Left ventricle myocardium inferior (tissue), 1 donor: ENCODE results near the gene FITM1. TPM values are rescaled to one million over a fixed set of nuclear protein-coding genes. Genes with fewer than 3 reads are reported as not detected.

Experiments
- DNase-seq: peaks from one replicate; pipeline ENCODE4 v3.0.0-alpha.2; 2020
- H3K27ac ChIP-seq: fragments of 200-600 bp; replicated peaks from 2 replicates; pipeline ENCODE4 v1.8.0; 2021
- H3K27me3 ChIP-seq: fragments of 200-600 bp; 2 replicates; pipeline ENCODE4 v1.8.0; 2021; ENCODE audit warnings: low read depth
- H3K36me3 ChIP-seq: fragments of 200-600 bp; 2 replicates; pipeline ENCODE4 v1.8.0; 2021
- H3K4me1 ChIP-seq: fragments of 200-600 bp; 2 replicates; pipeline ENCODE4 v1.8.0; 2021
- H3K4me3 ChIP-seq: fragments of 200-600 bp; 2 replicates; pipeline ENCODE4 v1.8.0; 2021; ENCODE audit warnings: mild to moderate bottlenecking, moderate library complexity
- H3K9me3 ChIP-seq: fragments of 200-600 bp; replicated peaks from 2 replicates; pipeline ENCODE4 v1.8.0; 2021
- intact Hi-C: fragments of 100-400 bp; cut with micrococcal nuclease; formaldehyde crosslinking; loops from one replicate; pipeline ENCODE4 v1.11.0; 2022
- total RNA-seq: library from RNA; stranded (reverse); fragmentation: NEBNext Ultra II Directional; extraction: Animal tissue kit (Norgen Biotek cat#: 25700); gene quantifications from one replicate; pipeline ENCODE4 v1.2.1, GENCODE V29; 2021
- TF ChIP-seq, protein P1 (sequence below): fragments of 200-600 bp; IDR thresholded peaks from 2 replicates; pipeline ENCODE4 v1.8.0; 2021; ENCODE audit warnings: antibody characterized with exemption, mild to moderate bottlenecking, borderline replicate concordance
- donor health status: DM: no; HTN: yes; CAD: no; lungs with severe emphysema.

The FITM1 gene
- total RNA-seq, 1 donor from 2014 or later = 148 TPM

DNA sequence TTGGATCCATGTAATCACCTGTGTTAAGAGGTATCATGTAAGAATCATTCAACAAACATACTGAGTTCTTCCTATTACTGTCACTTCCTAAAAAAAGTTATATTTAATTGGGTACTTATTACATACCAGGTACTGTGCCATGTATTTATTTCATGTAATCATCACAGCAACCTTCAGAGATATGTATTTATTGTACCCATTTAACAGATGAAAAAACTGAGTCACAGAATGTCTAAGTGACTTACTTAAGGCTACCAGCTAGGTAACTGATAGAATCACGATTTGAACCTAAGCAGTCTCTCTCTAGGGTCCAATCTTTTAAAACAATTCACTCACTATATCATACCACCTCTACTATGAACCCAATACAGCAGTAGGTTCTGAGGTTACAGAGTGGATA is 14.0 kb downstream of the FITM1 start:
- Histone ChIP-seq H3K27me3 (no peaks in the 10 kb centered on the region), H3K4me1 (peaks cover 72% of the 10 kb centered on the region), H3K4me3 (no peak overlapping the region), H3K36me3 (peaks cover 29% of the 10 kb centered on the region), H3K27ac (no peak overlapping the region), H3K9me3 (no peaks in the 10 kb centered on the region)
- intact Hi-C loops = no loop called here
- TF ChIP-seq, protein P1, sequence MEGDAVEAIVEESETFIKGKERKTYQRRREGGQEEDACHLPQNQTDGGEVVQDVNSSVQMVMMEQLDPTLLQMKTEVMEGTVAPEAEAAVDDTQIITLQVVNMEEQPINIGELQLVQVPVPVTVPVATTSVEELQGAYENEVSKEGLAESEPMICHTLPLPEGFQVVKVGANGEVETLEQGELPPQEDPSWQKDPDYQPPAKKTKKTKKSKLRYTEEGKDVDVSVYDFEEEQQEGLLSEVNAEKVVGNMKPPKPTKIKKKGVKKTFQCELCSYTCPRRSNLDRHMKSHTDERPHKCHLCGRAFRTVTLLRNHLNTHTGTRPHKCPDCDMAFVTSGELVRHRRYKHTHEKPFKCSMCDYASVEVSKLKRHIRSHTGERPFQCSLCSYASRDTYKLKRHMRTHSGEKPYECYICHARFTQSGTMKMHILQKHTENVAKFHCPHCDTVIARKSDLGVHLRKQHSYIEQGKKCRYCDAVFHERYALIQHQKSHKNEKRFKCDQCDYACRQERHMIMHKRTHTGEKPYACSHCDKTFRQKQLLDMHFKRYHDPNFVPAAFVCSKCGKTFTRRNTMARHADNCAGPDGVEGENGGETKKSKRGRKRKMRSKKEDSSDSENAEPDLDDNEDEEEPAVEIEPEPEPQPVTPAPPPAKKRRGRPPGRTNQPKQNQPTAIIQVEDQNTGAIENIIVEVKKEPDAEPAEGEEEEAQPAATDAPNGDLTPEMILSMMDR = no peak
- DNase-seq = no peak

DNA sequence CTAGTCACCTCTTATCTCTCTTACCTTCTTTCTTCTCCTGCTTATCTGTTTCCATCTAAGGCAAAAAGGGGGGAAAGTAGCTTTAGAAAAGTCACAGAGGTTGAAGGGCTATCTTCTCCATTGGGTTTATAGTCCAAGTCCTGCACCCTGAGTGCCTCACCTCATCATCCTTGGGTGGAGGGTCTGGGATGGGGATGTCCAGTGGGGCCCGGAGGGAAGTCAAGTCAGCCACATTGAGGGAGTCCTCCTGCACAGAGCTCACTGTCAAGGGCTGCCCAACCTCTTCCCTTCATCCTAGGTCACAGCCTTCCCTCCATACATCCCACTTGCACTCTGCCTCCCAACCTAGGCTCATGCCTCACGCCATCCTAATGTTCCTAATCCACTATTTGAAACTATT is 14.8 kb downstream of the FITM1 start:
- intact Hi-C loops = no loop called here
- no peak for DNase-seq
- no peaks in the 10 kb centered on the region for H3K27me3 ChIP-seq
- H3K27ac ChIP-seq = peak overlapping the region; percentile 98
- H3K9me3 ChIP-seq = no peaks in the 10 kb centered on the region
- H3K36me3 ChIP-seq = peaks cover 32% of the 10 kb centered on the region
- peaks cover 72% of the 10 kb centered on the region for H3K4me1 ChIP-seq
- peak overlapping the region; percentile 99 for H3K4me3 ChIP-seq
- TF ChIP-seq, protein P1 = no peak

DNA sequence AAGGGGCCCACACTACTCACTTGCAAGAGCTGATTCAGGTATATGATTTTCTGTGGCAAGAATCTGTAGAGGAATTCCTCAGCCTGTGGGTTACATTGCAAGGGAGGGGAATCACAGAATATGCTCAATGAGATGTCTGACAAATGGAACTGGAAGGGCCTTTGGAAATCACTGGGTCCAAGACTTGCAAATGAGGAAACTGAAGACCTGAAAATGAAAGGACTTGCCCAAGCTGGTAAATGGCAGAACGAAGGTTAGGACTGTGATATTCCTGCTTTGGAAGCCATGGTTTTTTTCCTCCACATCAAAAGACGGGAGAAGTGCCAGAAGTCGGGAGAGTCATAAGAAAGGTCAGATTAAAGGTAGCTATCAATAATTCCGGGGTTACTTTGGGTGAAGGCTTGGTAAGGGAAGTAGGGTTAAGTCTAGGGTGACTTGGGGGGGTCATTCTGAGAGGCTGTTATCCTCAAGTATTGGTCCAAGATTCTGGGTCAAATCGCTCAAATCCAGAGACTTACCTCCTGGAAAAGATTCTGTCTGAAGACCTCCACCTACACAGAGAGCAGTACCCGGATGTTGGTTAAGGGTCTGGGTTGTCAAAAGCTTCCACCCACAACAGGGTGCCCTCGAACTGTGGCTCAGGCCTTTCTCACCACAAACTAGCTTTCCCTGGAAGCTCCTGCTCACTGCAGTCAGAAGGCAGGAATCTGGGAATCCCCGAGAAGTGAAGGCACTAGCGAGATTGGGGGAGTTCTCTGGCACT is 15.4 kb downstream of the FITM1 start:
- Histone ChIP-seq H3K27me3 (no peaks in the 10 kb centered on the region), H3K4me3 (peak overlapping the region; percentile 99), H3K36me3 (peaks cover 38% of the 10 kb centered on the region), H3K4me1 (peaks cover 66% of the 10 kb centered on the region), H3K9me3 (no peaks in the 10 kb centered on the region), H3K27ac (peak overlapping the region; percentile 98)
- TF ChIP-seq, protein P1 = no peak
- intact Hi-C loops = no loop called here
- DNase-seq = no peak

DNA sequence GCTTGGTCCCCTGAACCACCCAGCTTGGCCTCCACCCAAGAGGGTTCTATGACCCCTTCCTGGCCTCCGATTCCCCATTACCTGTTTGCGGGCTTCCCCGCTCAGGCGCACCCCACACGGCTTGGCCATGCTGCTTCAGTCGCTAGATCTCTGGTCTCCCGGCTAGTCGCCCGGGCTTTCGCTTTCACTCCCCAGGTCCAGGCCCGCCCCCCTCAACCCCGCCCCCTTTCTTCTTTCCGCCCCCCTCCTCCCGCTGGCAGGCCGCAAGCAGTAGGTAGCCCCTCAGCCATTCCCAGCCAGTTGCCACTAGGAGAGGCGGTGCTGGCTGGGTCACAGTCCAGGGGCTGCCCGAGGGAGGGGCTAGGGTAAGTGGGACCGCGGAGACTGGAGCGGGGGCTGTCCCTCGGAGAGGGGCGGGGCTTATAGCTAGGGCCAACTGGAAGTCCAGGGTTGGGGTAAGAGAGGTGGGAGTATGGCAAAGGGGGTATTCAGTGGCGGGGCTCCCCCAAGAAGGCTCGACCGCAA is 16.1 kb downstream of the FITM1 start, which contains the start of gene PSME2:
Gene PSME2 (minus strand): TSS at position 158 of the 525 bp plus-strand sequence. CDS start 29 bp downstream, at position 129.
- TF ChIP-seq, protein P1 = no peak
- peaks cover 61% of the 10 kb centered on the region for H3K4me1 ChIP-seq

DNA sequence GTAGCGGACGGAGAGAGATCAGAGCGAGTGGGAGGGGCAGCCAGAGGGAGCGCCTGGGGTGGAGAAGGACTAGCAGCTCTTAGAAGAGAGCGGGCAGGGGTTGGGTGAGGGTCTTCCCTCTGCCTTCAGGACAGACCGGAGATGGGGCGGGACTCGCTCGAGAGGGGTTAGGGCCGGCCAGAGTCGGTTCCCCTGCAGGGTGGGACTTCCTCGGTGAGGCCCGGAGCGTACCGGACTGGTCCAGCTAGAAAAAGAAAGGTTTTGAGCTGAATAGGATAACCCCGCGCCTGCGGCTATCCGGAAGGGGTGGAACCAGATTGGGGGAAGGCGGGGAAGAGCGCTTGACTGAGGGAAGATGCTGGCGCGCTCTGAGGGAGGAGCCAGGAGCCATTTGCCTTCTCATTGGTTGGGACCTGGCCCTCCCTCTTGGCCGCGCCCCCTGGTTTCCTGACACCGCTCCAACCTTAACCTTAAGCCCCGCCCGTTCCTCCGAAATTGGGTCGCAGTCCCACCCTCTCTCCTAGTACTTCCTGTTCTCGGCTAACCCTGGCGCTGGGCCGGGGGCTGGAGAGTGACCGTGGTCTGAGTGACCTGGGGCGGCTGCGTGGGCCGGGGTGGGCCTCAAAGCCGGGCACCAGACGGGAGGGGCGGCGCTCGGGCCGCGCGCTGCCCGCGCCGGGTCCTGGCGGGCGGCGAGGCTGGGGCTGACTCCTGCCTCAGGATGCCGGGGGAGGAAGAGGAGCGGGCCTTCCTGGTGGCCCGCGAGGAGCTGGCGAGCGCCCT is 16.7 kb downstream of the FITM1 start, which contains the start of gene RNF31:
Gene RNF31 (plus strand): TSS at position 521 of the 783 bp plus-strand sequence. CDS start 201 bp downstream, at position 722.
- peak within 1 kb of the TSS; percentile 98 for H3K27ac ChIP-seq
- peak within 1 kb of the TSS; percentile 99 for H3K4me3 ChIP-seq
- DNase-seq = peak; percentile 99
- H3K27me3 ChIP-seq = no peaks in the 10 kb centered on the region
- H3K9me3 ChIP-seq = no peaks in the 10 kb centered on the region
- TF ChIP-seq, protein P1 = no peak
- H3K36me3 ChIP-seq = peaks cover 51% of the 10 kb centered on the region
- intact Hi-C loops = no loop called here
- peaks cover 56% of the 10 kb centered on the region for H3K4me1 ChIP-seq

More for the DNA sequence above, 16.1 kb downstream of the FITM1 start, which contains the start of gene PSME2:
- Histone ChIP-seq H3K36me3 (peaks cover 45% of the 10 kb centered on the region), H3K4me3 (peak within 1 kb of the TSS; percentile 99), H3K27ac (peak within 1 kb of the TSS; percentile 98), H3K9me3 (no peaks in the 10 kb centered on the region), H3K27me3 (no peaks in the 10 kb centered on the region)
- DNase-seq = peak; percentile 93
- intact Hi-C loops = no loop called here
